ENCODE measurements around the gene PPP1R9B. TPM values are rescaled to one million over a fixed set of nuclear protein-coding genes. Genes with fewer than 3 reads are reported as not detected.

The PPP1R9B gene
- total RNA-seq, 4 donors from 2014 or later, result 28.6 to 37.2 (median 31.9) TPM

DNA sequence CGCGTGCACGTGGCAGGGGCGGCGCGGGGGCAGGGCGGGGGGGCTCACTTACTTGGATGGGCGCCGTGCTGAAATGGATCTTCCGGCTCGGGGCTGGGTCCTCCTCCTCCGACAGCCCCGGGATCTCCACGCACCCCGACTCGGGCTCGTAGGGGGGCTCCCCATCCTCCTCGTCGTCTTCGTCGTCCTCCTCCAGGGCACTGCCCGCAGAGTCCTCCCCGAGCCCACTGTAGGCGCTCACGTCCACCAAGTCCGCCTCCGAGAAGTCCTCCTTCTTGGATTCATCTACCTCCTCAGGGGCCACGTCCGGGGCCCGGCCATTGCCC lies 1.4 kb downstream of the PPP1R9B start:
- WGBS, 2 donors, result 0 to 5% methylated on average over 8 of the region's 30 CpGs
- no peak for DNase-seq
- TF ChIP-seq, protein P1, sequence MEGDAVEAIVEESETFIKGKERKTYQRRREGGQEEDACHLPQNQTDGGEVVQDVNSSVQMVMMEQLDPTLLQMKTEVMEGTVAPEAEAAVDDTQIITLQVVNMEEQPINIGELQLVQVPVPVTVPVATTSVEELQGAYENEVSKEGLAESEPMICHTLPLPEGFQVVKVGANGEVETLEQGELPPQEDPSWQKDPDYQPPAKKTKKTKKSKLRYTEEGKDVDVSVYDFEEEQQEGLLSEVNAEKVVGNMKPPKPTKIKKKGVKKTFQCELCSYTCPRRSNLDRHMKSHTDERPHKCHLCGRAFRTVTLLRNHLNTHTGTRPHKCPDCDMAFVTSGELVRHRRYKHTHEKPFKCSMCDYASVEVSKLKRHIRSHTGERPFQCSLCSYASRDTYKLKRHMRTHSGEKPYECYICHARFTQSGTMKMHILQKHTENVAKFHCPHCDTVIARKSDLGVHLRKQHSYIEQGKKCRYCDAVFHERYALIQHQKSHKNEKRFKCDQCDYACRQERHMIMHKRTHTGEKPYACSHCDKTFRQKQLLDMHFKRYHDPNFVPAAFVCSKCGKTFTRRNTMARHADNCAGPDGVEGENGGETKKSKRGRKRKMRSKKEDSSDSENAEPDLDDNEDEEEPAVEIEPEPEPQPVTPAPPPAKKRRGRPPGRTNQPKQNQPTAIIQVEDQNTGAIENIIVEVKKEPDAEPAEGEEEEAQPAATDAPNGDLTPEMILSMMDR (IDR thresholded peaks at IDR 0.05), result no peak
- TF ChIP-seq POLR2A (IDR thresholded peaks at IDR 0.05), result no peak
- peaks cover 10% of the 10 kb centered on the region in 2 donors for H3K36me3 ChIP-seq
- peaks cover 39 to 48% of the 10 kb centered on the region in 2 donors for H3K4me1 ChIP-seq
- H3K27ac ChIP-seq, result peak overlapping the region; percentile 50 to 86 (median 85)
- H3K9me3 ChIP-seq, result no peaks in the 10 kb centered on the region
- intact Hi-C loops (cut with DNase I), result loop anchor here (5.0 kb wide), 1 partner anchor 37 kb away; no protein-coding TSS in a partner anchor
- no peaks in the 10 kb centered on the region for H3K27me3 ChIP-seq
- H3K4me3 ChIP-seq (replicated peaks in 1 of 3), result peak overlapping the region in 2 of 3 donors; percentile 76 to 86

DNA sequence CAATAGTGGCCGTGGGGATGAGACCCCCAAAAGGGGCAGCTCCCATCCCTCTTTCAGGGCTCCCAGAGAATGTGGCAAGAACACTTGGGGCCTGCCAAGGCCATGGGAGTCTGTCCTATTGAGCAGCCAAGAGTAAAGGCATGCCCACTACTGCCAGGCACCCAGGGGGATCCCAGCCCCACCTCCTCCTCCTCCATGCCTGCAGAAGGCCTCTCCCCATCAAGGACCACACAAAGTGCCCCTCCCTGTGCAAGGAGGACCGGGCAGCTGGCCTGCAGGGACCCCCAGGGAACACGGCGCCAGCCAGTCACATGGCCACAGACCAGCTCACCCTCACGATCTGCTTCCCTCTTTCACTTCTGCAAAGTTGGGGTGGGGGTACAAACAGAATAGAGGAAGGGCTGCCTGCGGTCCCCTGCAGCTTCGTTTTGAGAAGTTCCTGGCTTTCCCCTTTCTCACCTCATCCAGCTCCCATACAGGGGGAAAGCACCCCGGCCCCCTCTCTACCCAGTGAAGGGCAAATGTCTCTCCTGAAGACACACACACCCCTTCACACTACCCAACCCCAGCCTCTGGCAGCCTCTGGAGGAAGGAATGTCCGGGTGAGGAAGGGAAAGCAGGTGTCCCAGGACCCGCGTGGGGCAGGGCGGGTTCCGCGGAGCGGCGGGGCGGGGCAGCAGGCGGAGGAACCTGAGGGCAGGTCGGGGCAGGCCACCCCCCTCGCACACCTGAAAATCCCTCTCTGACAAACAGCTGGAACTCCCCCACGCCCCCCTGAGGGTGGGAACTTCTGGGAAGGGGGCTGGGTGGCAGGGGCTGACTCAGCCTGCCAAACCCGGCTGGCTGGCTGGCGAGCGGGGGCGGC lies 2.0 kb downstream of the PPP1R9B start:
- H3K9me3 ChIP-seq, result no peaks in the 10 kb centered on the region
- 1% methylated on average over 17 to 20 of the region's 25 CpGs for WGBS, 2 donors
- peak overlapping the region; percentile 50 to 86 (median 85) for H3K27ac ChIP-seq
- TF ChIP-seq, protein P1 (IDR thresholded peaks at IDR 0.05), result peak in 2 of 6 experiments; percentile 9 to 17
- TF ChIP-seq POLR2A (IDR thresholded peaks at IDR 0.05), result no peak
- H3K27me3 ChIP-seq, result no peaks in the 10 kb centered on the region
- intact Hi-C loops (cut with DNase I), result loop anchor here (5.0 kb wide), 1 partner anchor 36 kb away; no protein-coding TSS in a partner anchor
- DNase-seq, result peak; percentile 80 to 84
- peaks cover 39 to 42% of the 10 kb centered on the region in 2 donors for H3K4me1 ChIP-seq
- H3K4me3 ChIP-seq (replicated peaks in 1 of 3), result peak overlapping the region in 2 of 3 donors; percentile 76 to 86
- H3K36me3 ChIP-seq, result peaks cover 16% of the 10 kb centered on the region in 2 donors

DNA sequence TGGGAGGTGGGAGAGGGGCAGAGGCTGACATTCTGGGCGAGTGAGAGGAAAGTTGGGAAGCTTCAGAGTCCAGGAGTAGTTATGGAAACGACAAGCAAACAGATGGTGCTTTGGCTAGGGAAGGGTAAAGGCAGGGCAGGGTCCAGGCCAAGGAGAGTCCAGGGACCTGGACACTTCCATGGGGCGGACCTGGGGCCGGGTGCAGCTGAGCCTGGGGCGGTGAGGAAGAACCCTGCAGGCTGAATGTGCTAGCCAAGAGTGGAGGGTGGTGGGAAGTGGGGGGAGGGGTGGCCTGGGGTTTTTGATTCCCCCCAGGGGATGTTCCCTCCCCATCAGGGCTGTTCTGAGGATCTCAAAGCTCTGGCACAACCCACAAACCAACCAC lies 2.6 kb downstream of the PPP1R9B start:
- no peak for TF ChIP-seq POLR2A (IDR thresholded peaks at IDR 0.05)
- TF ChIP-seq, protein P1 (IDR thresholded peaks at IDR 0.05), result no peak

DNA sequence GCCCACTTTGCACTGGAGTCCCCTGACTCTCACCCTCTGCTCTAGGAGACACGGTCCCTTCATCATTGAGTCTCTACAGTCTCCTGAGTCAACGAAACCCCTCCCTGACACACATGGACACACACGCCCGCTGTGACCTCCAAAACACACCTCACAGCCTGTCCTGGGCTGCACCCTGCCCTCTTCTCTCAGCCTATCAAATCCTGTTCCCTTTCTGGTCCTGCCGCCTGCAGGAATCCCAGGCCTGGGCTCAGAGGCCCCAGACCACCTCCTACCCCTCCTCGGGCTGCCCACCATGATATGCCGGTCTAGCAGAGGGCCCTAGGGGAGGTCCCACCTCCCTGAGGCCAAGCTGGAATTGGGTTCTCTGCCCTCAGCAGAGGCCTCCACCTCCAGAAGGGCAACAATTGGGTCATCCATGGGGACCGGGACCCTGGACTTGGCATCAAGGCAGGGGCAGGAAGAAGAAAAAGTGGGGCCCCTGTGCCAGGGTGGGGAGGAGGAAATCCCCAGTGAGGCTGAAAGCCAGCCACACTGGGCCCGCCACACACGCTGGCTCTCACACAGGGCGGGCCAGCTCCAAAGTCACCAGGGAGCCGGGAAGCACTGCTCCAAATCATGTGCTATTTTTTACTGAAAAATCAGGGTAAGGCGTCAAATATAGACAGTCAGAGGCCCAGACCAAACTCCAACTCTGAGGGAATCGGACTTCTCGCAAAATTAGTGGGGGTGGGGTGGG lies 3.4 kb downstream of the PPP1R9B start:
- intact Hi-C loops (cut with DNase I), result loop anchor here (5.0 kb wide), 1 partner anchor 35 kb away; no protein-coding TSS in a partner anchor
- TF ChIP-seq, protein P1 (IDR thresholded peaks at IDR 0.05), result no peak
- H3K36me3 ChIP-seq, result peaks cover 19 to 25% of the 10 kb centered on the region in 2 donors
- no peaks in the 10 kb centered on the region for H3K27me3 ChIP-seq
- H3K4me1 ChIP-seq, result peaks cover 30 to 32% of the 10 kb centered on the region in 2 donors
- peak in 1 of 2 donors; percentile 26 for DNase-seq
- peak overlapping the region in 1 of 3 donors; percentile 76 for H3K4me3 ChIP-seq (replicated peaks in 1 of 3)
- H3K27ac ChIP-seq, result peak overlapping the region; percentile 55 to 86 (median 85)
- H3K9me3 ChIP-seq, result no peaks in the 10 kb centered on the region
- WGBS, 2 donors, result 52 to 73% methylated on average over 13 to 15 of the region's 15 CpGs

More for the DNA sequence above, 2.6 kb downstream of the PPP1R9B start:
- DNase-seq, result no peak
- H3K4me1 ChIP-seq, result peaks cover 37 to 39% of the 10 kb centered on the region in 2 donors
- no peaks in the 10 kb centered on the region for H3K9me3 ChIP-seq
- intact Hi-C loops (cut with DNase I), result loop anchor here (5.0 kb wide), 1 partner anchor 36 kb away; no protein-coding TSS in a partner anchor
- H3K36me3 ChIP-seq, result peaks cover 19 to 22% of the 10 kb centered on the region in 2 donors
- peak overlapping the region in 1 of 3 donors; percentile 76 for H3K4me3 ChIP-seq (replicated peaks in 1 of 3)
- WGBS, 2 donors, result 6 to 17% methylated on average over 5 of the region's 5 CpGs
- H3K27ac ChIP-seq, result peak overlapping the region; percentile 55 to 86 (median 85)
- no peaks in the 10 kb centered on the region for H3K27me3 ChIP-seq
